Ectodermal cell (in vitro differentiated cells): Measurements from ENCODE around the gene ANXA8L1.
"Not testable (repeated sequence)": the region's sequence is repeated elsewhere in the genome, so short reads cannot be mapped to it uniquely, and the experiment has no call there.

Experiments
- H3K27ac ChIP-seq: 2 replicates; pipeline ENCODE4 v1.7.0; 2013; ENCODE audit warnings: mild to moderate bottlenecking, low read depth, low read length; ENCODE audit not compliant: insufficient read depth, poor library complexity, severe bottlenecking
- H3K27me3 ChIP-seq: 2 replicates; pipeline ENCODE4 v1.7.0; 2013; ENCODE audit warnings: mild to moderate bottlenecking, low read length; ENCODE audit not compliant: insufficient read depth, control insufficient read depth, poor library complexity, severe bottlenecking
- H3K36me3 ChIP-seq: one replicate; pipeline ENCODE4 v1.7.0; 2013; ENCODE audit warnings: low read length; ENCODE audit not compliant: control insufficient read depth, insufficient read depth
- H3K4me1 ChIP-seq: one replicate; pipeline ENCODE4 v1.7.0; 2013; ENCODE audit warnings: low read length; ENCODE audit not compliant: control insufficient read depth, insufficient read depth
- H3K4me3 ChIP-seq: 2 replicates; pipeline ENCODE4 v1.7.0; 2013; ENCODE audit warnings: low read depth, low read length, control low read depth; ENCODE audit not compliant: insufficient read depth
- H3K9me3 ChIP-seq: 2 replicates; pipeline ENCODE4 v1.7.0; 2013; ENCODE audit warnings: mild to moderate bottlenecking, low read length, moderate library complexity; ENCODE audit not compliant: control insufficient read depth
- WGBS, 2 experiments: methylation state at CpG; one replicate each; pipeline ENCODE4 v1.1.7; 2013; ENCODE audit warnings: missing lambda C conversion rate in 2 of 2; 5-methylcytosine and 5-hydroxymethylcytosine counted together

ANXA8L1 gene

DNA sequence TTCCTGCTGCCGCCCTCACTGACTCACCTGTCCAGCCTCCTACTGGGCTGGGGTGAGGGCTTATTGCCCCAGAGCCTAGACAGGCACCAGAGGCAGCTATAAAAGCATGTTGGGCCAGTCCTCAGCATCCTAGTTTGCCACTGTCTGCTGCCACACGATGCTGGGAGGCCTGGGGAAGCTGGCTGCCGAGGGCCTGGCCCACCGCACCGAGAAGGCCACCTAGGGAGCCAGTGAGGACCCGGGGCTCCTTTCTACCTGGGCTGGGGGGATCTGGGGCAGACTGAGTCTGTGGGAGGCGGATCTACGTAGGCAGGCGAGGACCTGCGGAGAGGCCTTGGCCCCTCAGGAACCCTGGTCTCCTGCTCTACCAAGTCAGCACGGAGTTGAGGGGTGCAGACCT lies 6.6 kb upstream of the ANXA8L1 start:
- not testable (repeated sequence) for H3K4me1 ChIP-seq, H3K27me3 ChIP-seq, H3K36me3 ChIP-seq, H3K27ac ChIP-seq, H3K4me3 ChIP-seq, H3K9me3 ChIP-seq
- WGBS, 2 experiments, result 95 to 96% methylated on average over 8 of the region's 11 CpGs

- 93 to 95% methylated on average over 2 of the region's 3 CpGs for WGBS, 2 experiments
- not testable (repeated sequence) for H3K36me3 ChIP-seq, H3K27me3 ChIP-seq, H3K27ac ChIP-seq, H3K4me1 ChIP-seq, H3K9me3 ChIP-seq, H3K4me3 ChIP-seq
These were observed 1.2 kb upstream of the ANXA8L1 start for GRCh38 chr10:46374410-46374809.

DNA sequence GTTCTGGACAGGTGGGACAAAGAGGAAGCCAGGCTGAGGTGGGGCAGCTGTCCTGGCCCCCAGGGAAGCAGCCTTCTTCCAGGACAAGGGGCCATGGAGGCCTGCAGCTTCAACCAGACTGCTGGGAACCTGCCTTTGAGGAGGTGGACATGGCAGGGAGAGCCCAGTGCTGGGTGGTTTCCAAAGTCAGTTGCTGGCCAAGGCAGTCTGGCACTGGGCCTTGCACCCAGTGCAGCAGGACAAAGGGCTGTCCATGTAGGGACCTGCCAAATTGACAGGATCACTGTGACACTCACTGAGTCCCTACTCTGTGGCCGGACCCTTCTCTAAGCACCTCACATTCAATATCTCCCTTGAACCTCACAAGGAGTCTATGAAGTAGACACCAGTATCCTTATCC lies 1.4 kb downstream of the ANXA8L1 start:
- not testable (repeated sequence) for H3K27me3 ChIP-seq, H3K36me3 ChIP-seq, H3K9me3 ChIP-seq, H3K27ac ChIP-seq, H3K4me1 ChIP-seq, H3K4me3 ChIP-seq
- WGBS, 2 experiments, result no CpG with 5 or more reads among the region's 1 CpG

DNA sequence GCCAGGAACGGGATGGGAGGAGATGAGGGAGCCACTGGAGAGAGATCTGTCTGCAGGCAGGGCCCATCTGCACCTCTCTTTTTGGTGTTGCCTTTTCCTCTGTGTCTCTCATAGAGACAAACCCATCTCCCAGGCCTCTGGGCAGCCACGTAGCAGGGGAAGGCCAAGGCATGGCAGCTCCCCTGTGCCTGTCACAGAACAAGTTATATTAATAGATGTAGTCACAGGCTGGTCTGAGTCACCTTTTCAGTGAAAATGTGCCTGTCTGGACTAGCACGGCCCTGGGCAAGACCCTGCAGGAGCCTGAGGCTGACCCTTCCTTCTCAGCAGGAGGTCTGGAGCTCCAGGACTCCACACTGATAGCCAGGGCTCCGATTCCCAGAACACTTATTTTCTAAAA lies 2.1 kb downstream of the ANXA8L1 start:
- not testable (repeated sequence) for H3K9me3 ChIP-seq, H3K36me3 ChIP-seq, H3K4me3 ChIP-seq, H3K27me3 ChIP-seq, H3K4me1 ChIP-seq, H3K27ac ChIP-seq
- whole genome bisulfite sequencing, 2 experiments, result no CpG with 5 or more reads among the region's 4 CpGs

GRCh38 chr10:46378108-46378507 lies 2.5 kb downstream of the ANXA8L1 start:
- 94 to 96% methylated on average over 3 to 5 of the region's 8 CpGs for WGBS, 2 experiments
- H3K27ac ChIP-seq, H3K36me3 ChIP-seq, H3K27me3 ChIP-seq, H3K9me3 ChIP-seq, H3K4me3 ChIP-seq, H3K4me1 ChIP-seq: not testable (repeated sequence)

- not testable (repeated sequence) for H3K9me3 ChIP-seq, H3K4me3 ChIP-seq, H3K27me3 ChIP-seq, H3K27ac ChIP-seq, H3K36me3 ChIP-seq, H3K4me1 ChIP-seq
- no CpG with 5 or more reads among the region's 5 CpGs for WGBS, 2 experiments
These were observed 3.8 kb downstream of the ANXA8L1 start for GRCh38 chr10:46379233-46379848.

DNA sequence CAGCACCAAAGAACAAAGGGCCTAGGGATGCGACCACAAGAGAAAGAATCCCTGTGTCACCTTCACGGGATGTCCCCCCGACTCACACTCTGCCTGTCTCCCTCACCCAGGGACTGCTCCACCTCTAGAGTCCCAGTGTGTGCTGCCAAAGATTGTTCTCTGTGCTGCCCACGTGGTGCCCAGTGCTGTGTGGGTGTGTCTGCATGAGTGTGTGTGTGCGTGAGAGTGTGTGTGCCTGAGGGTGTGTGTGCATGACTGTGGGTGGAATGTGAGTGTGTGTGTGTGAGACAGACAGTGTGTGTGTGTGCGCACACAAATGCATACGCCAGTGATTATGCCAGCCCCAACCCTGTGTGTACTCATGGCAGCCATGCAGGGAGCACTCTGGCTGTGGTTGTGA lies 10.3 kb downstream of the ANXA8L1 start:
- H3K27me3 ChIP-seq, result not testable (repeated sequence)

DNA sequence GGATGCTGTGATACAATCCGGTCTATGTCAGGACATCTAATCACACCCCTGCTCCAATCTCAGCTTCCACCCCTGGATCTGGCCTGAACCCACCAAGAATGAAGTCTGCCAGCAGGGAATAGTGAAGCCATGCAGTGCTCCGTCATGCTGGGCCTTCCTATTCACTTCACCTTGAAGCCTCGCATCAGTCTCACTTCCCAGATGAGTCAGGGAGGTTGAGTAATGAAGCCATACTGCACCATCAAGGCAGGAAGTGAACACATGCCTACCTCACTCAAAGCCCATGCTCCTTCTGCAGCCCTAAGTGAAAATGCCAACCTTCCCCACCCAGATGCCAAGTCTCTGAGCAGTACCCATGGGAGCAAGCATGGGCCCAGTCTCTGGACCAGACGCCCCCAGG lies 11.1 kb downstream of the ANXA8L1 start:
- not testable (repeated sequence) for H3K27me3 ChIP-seq, H3K27ac ChIP-seq, H3K4me3 ChIP-seq, H3K36me3 ChIP-seq, H3K9me3 ChIP-seq, H3K4me1 ChIP-seq
- WGBS, 2 experiments, result no CpG with 5 or more reads among the region's 4 CpGs

More for the DNA sequence above, 10.3 kb downstream of the ANXA8L1 start:
- H3K4me3 ChIP-seq, H3K36me3 ChIP-seq, H3K27ac ChIP-seq, H3K4me1 ChIP-seq, H3K9me3 ChIP-seq: not testable (repeated sequence)
- WGBS, 2 experiments, result no CpG with 5 or more reads among the region's 7 CpGs

- not testable (repeated sequence) for H3K27me3 ChIP-seq, H3K9me3 ChIP-seq, H3K27ac ChIP-seq, H3K4me1 ChIP-seq, H3K4me3 ChIP-seq, H3K36me3 ChIP-seq
- no CpG with 5 or more reads among the region's 11 CpGs for WGBS, 2 experiments
These were observed 11.8 kb downstream of the ANXA8L1 start for GRCh38 chr10:46387309-46387902.

DNA sequence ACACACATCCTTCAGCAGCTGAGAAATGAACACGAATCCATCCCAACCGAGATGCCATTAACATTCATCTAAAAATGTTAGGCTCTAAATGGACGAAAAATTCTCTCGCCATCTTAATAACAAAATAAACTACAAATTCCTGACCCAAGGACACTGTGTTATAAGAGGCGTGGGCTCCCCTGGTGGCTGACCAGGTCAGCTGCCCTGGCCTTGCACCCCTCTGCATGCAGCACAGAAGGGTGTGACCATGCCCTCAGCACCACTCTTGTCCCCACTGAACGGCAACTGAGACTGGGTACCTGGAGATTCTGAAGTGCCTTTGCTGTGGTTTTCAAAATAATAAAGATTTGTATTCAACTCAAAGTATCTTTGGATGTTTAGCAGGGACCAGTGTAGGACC lies 15.8 kb downstream of the ANXA8L1 start:
- not testable (repeated sequence) for H3K4me1 ChIP-seq, H3K36me3 ChIP-seq, H3K4me3 ChIP-seq, H3K9me3 ChIP-seq, H3K27me3 ChIP-seq, H3K27ac ChIP-seq
- 100% methylated on average over 2 of the region's 6 CpGs for WGBS, 2 experiments
